NCI-H1105 (cell line): ENCODE data around the gene VPS37B.
"Not testable (repeated sequence)": the region's sequence is repeated elsewhere in the genome, so short reads cannot be mapped to it uniquely, and the experiment has no call there.

Source experiments
- DNase-seq: peaks from one replicate; lab custom pipeline; 2025; lab: John Stamatoyannopoulos, UW

VPS37B gene, protein sequence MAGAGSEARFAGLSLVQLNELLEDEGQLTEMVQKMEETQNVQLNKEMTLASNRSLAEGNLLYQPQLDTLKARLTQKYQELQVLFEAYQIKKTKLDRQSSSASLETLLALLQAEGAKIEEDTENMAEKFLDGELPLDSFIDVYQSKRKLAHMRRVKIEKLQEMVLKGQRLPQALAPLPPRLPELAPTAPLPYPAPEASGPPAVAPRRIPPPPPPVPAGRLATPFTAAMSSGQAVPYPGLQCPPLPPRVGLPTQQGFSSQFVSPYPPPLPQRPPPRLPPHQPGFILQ

GRCh38 chr12:122895704-122896636 is at the start of gene VPS37B:
Gene VPS37B (minus strand): TSS chr12:122896124. CDS start chr12:122896062, 62 bp downstream.
- DNase-seq = peak; percentile 62

DNA sequence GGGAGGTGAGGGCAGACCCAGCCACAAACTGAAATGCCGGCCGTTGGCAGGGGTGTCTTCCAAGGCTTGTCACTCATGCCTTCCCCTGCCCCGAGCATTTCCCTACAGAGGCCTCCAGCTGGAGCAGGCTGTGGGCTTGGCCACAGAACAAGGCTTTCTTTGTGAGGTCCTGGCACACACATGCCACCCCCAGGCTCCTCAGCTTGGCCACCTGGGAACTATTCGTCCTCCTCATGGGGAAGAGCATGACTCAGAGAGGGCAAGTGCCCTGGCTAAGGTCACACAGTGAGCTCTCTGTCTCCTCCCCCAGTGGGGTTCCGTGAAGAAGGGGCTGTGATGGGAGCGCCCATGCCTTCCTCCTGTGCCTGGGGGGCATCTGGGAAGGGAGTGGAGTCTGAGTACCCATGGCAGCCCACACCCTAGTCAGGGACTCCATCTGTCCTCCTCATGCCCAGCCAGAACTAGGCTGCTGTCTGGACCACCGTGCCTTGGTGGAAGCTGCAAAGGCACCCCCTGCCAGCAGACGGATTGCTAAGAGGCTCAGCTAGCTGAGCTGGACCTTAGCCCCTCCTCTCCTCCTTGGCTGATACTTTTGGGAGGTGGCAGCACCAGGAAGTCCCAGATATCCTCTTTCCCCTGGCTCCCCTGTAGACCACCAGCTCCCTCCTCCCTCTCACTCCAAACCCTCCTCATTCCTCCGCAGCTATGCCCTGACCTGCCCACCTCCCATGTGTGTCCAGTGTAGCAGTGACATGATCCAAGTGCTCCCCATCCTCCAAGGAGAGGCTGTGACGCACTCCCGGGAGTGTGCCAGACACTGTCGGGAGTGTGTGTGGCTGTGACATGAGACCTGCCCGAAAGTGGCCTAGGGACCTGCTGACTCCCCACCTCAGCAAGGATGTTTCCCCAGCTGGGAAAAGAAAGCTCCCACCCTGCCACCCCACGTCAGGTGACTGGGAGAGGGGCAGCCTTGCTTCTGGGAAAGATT is 49.0 kb upstream of the VPS37B start:
- DNase-seq = no peak

DNA sequence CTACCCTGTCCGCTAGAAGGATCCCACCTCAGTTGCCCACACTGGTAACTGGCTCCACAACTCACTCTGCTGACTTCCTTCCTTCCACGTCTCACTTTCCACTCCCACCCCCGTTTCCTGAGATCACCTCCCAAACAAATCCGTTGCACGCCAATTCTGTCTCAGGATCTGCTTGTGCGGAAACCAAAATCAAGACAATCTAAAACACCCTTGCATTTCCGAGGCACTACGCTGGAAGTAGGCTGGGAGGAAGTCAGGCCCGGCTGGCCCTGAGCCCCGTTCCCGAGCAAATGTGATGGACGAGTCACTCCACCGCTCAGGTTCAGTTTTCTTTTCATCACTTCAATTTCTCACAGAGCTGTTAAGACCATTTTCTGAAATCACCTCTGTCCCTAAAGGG is 47.3 kb upstream of the VPS37B start:
- no peak for DNase-seq

GRCh38 chr12:122942637-122943036 is 46.7 kb upstream of the VPS37B start:
- no peak for DNase-seq

DNA sequence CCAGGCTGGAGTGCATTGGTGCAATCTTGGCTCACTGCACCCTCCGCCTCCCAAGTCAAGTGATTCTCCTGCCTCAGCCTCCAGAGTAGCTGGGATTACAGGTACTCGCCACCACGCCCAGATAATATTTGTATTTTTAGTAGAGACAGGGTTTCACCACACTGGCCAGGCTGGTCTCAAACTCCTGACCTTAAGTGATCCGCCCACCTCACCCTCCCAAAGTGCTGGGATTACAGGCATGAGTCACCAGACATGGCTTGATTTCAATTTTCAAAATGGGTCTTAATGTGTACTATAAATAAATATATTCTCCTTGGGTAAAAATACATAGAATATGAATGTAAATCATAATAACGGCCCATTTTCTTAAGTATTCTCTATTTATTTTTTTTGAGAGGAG is 45.4 kb upstream of the VPS37B start:
- not testable (repeated sequence) for DNase-seq

DNA sequence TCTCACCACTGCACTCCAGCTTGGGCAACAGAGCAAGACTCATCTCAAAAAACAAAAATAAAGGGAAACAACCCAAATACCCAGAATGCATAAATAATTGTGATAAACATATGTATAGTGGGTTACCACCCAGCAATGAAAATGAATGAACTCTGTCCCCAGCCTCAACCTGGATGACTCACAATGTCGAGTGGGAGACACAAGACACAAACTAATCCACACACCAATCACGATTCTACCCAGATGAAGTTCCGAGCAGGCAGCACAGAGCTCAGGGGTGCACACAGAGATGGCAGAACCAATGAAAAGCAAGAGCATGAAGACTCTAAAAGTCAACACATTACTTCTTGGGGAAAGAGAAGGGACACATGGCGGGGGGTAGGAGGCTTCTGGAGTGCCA is 43.2 kb upstream of the VPS37B start:
- no peak for DNase-seq

GRCh38 chr12:122937622-122938091 is 41.7 kb upstream of the VPS37B start:
- no peak for DNase-seq

- DNase-seq = no peak
Observed at GRCh38 chr12:122935318-122935717, 39.4 kb upstream of the VPS37B start.

- no peak for DNase-seq
Observed at GRCh38 chr12:122934722-122935121, 38.8 kb upstream of the VPS37B start.

- DNase-seq = no peak
Observed at GRCh38 chr12:122932207-122932606, 36.3 kb upstream of the VPS37B start.

GRCh38 chr12:122929812-122930211 is 33.9 kb upstream of the VPS37B start:
- DNase-seq = no peak

- no peak for DNase-seq
Observed at GRCh38 chr12:122929148-122929538, 33.2 kb upstream of the VPS37B start.

GRCh38 chr12:122928404-122929147 is 32.7 kb upstream of the VPS37B start:
- DNase-seq = no peak

DNA sequence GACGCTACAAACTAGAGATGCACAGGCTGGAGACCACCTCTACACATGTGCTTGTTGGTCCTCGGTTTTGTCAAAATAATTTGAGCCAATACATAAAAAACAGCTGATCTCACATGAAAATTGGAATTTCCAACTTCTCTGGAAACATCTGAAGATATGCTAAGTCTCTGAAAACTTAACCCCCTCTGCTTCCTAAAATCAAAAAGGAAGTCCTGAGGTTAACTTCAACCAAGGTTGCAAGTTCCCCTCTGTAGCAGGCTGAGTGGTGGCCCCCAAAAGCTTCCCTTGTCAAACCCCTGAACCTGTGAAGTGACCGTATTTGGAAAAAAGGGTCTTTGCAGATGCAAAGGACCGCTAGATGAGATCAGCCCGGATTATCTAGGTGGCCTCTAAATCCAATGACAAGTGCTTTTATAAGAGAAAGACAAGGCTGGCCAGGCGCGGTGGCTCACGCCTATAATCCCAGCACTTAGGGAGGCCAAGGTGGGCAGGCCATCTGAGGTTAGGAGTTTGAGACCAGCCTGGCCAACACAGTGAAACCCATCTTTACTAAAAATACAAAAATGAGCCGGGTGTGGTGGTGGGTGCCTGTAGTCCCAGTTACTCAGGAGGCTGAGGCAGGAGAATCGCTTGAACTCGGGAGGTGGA is 32.0 kb upstream of the VPS37B start:
- DNase-seq = no peak

- DNase-seq = no peak
Observed at GRCh38 chr12:122921917-122922316, 26.0 kb upstream of the VPS37B start.

DNA sequence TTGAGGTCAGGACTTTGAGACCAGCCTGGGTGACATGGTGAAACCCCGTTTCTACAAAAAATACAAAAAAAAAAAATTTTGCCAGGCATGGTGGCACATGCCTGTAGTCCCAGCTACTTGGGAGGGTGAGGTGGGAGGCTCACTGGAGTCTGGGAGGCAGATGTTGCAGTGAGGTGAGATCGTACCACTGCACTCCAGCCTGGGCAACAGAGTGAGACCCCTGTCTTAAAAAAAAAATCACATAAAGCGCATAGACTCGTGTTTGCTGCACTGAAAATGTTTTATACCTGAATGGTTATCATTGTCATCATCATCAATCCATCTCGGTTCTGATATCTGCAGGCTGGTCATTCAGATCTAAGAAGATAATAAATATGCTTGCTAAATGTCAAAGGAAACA is 24.8 kb upstream of the VPS37B start:
- no peak for DNase-seq

- DNase-seq = no peak
Observed at GRCh38 chr12:122918827-122919226, 22.9 kb upstream of the VPS37B start.

DNA sequence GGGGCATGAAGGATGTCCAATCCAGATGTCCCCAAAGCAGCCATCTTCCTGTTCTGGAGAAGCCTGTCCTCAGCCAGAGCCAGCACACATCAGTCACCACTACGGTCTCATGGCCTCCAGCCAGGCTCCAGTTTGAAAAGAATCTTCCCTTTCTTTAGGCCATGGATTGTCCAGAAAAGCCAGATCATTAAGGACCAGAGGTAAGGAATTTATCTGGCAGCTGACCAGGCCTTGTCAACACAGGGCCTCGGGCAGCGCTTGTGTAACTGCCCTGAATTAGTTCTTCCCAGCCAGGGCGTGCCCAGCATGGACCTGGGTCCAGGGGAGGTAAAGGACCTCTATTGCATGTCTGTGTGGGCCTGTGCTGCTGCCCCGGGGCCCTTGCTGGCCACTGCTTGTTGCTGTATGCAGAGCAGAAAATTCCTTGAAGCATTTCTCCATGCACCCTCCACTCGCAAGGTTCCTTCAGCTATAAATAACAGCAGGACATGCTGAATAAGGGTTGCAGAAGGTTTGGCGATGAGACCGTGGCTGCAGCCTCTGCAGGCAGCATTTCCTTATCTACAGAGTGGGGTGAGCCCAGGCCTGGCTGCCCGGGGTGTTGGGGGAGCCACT is 21.7 kb upstream of the VPS37B start:
- DNase-seq = no peak

DNA sequence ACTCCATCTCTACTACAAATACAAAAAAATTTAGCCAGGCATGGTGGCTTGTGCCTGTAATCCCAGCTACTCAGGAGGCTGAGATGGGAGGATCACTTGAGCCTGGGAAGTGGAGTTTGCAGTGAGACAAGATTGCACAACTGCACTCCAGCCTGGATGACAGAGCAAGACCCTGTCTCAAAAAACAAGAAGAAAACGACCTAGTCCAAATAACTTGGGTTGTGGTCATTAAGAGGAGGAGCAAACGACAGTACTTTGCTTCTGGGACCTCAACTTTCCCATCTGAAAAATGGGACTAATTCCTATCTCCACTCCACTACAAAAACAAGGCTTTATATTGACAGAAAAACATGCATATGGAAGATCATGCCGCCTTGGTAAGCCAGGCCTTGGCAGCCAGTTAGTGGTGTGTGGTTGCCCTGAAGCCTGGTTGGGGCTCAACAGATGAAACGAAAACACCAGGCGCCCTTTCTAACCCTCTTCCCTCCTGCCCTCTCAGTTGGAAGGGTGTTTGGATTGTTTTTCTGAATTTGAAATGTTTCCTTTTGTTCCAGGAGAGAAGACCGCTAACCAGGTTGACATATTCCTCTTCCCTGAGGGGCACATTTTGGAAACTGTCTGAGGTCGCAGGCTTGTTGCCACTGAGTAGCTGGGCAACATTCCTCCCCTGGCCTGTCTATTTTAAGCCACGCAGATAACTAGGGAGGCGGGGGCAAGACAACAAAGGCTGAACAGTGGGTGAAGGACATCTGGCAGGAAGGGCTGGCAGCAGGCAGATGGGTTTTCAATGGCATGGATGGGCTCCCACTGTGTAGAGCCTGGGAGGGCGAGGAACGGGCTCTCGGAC is 13.7 kb upstream of the VPS37B start:
- peak; percentile 15 for DNase-seq
